ENCODE measurements around the gene OR13G1.

- TF ChIP-seq, protein P1, sequence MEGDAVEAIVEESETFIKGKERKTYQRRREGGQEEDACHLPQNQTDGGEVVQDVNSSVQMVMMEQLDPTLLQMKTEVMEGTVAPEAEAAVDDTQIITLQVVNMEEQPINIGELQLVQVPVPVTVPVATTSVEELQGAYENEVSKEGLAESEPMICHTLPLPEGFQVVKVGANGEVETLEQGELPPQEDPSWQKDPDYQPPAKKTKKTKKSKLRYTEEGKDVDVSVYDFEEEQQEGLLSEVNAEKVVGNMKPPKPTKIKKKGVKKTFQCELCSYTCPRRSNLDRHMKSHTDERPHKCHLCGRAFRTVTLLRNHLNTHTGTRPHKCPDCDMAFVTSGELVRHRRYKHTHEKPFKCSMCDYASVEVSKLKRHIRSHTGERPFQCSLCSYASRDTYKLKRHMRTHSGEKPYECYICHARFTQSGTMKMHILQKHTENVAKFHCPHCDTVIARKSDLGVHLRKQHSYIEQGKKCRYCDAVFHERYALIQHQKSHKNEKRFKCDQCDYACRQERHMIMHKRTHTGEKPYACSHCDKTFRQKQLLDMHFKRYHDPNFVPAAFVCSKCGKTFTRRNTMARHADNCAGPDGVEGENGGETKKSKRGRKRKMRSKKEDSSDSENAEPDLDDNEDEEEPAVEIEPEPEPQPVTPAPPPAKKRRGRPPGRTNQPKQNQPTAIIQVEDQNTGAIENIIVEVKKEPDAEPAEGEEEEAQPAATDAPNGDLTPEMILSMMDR (IDR thresholded peaks at IDR 0.05): no peak
- no peak for TF ChIP-seq POLR2A (IDR thresholded peaks at IDR 0.05)
These were observed 632 bp upstream of the OR13G1 start for GRCh38 chr1:247680171-247680570.
